ENCODE results near the gene PIK3R2.

DNA sequence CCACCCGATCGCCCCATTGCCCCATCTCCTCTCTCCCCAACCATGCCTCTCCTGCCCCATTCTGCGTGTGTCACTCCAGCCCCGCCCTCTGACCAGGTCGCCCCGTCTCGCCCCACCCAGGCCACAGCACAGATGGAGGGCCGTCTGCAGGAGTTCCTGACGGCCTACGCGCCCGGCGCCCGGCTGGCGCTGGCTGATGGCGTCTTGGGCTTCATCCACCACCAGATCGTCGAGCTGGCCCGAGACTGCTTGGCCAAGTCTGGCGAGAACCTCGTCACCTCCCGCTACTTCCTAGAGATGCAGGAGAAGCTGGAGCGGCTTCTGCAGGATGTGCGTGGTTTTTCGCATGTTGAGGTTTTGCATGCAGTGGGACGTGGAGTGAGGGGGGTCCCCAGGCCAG lies 29.1 kb upstream of the PIK3R2 start:
- TF ChIP-seq EZH2phosphoT487 (IDR thresholded peaks at IDR 0.05; ENCODE audit: insufficient read depth, low read depth), result no peak
- no peak for TF ChIP-seq EZH2 (IDR thresholded peaks at IDR 0.05; ENCODE audit: insufficient read depth, poor library complexity, severe bottlenecking)
